Measurements from ENCODE around the gene EID3. TPM values are rescaled to one million over a fixed set of nuclear protein-coding genes. Genes with fewer than 3 reads are reported as not detected.

EID3 gene
- total and polyA plus RNA-seq, 9 of the 15 experiments (the other 6 are each of a cell fraction or from before 2014, with no cell fraction given), result 0.07 to 3.5 (median 0.42) TPM

DNA sequence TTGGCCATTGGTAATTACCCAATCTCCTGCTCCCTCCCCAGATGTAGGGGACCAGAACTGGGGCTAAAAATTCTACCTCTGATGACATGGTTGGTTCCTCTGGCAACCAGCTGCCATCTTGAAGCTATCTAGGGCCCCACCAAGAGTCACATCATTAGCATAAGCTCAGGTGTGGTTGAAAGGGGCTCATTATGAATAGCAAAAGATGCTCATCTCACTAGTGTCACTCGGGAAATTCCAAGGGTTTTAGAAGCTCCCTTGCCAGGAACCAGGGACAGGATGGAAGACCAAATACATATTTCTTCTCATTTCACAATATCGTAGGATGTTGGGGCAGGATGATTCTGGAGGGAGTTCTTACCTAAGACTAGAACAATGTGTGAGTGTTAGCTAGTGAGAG is 38.6 kb downstream of the EID3 start:
- Histone ChIP-seq H3K79me2 (ENCODE audit: control insufficient read depth, insufficient read depth, low read length) (peaks cover 8% of the 10 kb centered on the region; the same call in 1 of the 3 replicates), H3K4me1 (replicated peaks in 1 of 2; ENCODE audit: control insufficient read depth in 2 of 2, insufficient read depth in 2 of 2, low read length in 2 of 2) (no peaks in the 10 kb centered on the region), H3K36me3 (ENCODE audit: control insufficient read depth, insufficient read depth, low read length) (peaks cover 84% of the 10 kb centered on the region), H2AFZ (ENCODE audit: low read depth, low read length) (no peak overlapping the region), H3K9me3 (replicated peaks; ENCODE audit: control insufficient read depth, insufficient read depth, low read depth, low read length) (no peaks in the 10 kb centered on the region; the same call in 1 of the 2 replicates), H4K20me1 (replicated peaks; ENCODE audit: control insufficient read depth, insufficient read depth, low read length) (no peaks in the 10 kb centered on the region), H3K4me3 (no peak overlapping the region), H3K27me3 (ENCODE audit: control insufficient read depth in 2 of 2, insufficient read depth in 2 of 2, low read length in 2 of 2) (no peaks in the 10 kb centered on the region), H3K9me1 (ENCODE audit: control insufficient read depth, insufficient read depth, low read length) (no peaks in the 10 kb centered on the region), H3K4me2 (ENCODE audit: insufficient read depth, low read length) (no peak overlapping the region), H3K9ac (ENCODE audit: insufficient read depth in 1 of 2, low read depth in 2 of 2, low read length in 2 of 2) (no peak overlapping the region), H3K27ac (ENCODE audit: extremely low read depth, low read depth, low read length) (no peak overlapping the region)
- CTCF ChIA-PET (ENCODE audit: low intra/inter-chr PET ratio), result no interaction called here
- no TSS peak for BruUV-seq (replicated peaks)
- POLR2A ChIA-PET, result interaction anchor here (0.5 to 1.8 kb wide), 7 partner anchors 10 to 454 kb away, joined by 3 to 8 read pairs (median 3); no protein-coding TSS in a partner anchor
- ATAC-seq (no peak), DNase-seq (ENCODE audit: extremely low read depth in 1 of 4, low spot score in 3 of 4) (no peak), FAIRE-seq (no peak)
- TF ChIP-seq KLF1 (tag; IDR thresholded peaks at IDR 0.05) (no peak), ZNF551 (CRISPR knock-in tag; IDR thresholded peaks at IDR 0.05) (no peak), PYGO2 (tag; IDR thresholded peaks at IDR 0.05) (no peak), NFIX (CRISPR knock-in tag; IDR thresholded peaks at IDR 0.05; ENCODE audit: low read depth) (no peak), KAT8 (IDR thresholded peaks at IDR 0.05; ENCODE audit: low read depth) (no peak), HNRNPH1 (optimal IDR thresholded peaks at IDR 0.05; ENCODE audit: low read depth, low read length) (no peak), FUS (optimal IDR thresholded peaks at IDR 0.05; ENCODE audit: low read depth, low read length) (no peak), ZNF77 (CRISPR knock-in tag; IDR thresholded peaks at IDR 0.05) (no peak), ATF7 (IDR thresholded peaks at IDR 0.05) (no peak), CREB1 (IDR thresholded peaks at IDR 0.05) (no peak), CREB1 (CRISPR knock-in tag; IDR thresholded peaks at IDR 0.05) (no peak), FOXM1 (IDR thresholded peaks at IDR 0.05; ENCODE audit: low read depth) (no peak), FOXM1 (CRISPR knock-in tag; IDR thresholded peaks at IDR 0.05; ENCODE audit: low read depth) (no peak), DIDO1 (tag; IDR thresholded peaks at IDR 0.05; ENCODE audit: low read depth) (no peak)
- in situ Hi-C loops (cut with MboI) (no loop called here), intact Hi-C loops (cut with micrococcal nuclease) (no loop called here)
- WGBS (ENCODE audit: insufficient coverage, low coverage, missing lambda C conversion rate), result 97% methylated on average over 2 of the region's 2 CpGs
